Ovary (tissue), 9 donors: ENCODE results near the gene CUBN. TPM values are rescaled to one million over a fixed set of nuclear protein-coding genes. Genes with fewer than 3 reads are reported as not detected.

Source experiments
- DNase-seq, 5 donors: peaks; one replicate each; pipeline ENCODE4 v3.0.0-alpha.2; 2019 to 2020
- H3K27ac ChIP-seq, 2 donors: fragments of 200-600 bp; one replicate each; pipeline versions ENCODE4 v1.5.1 to v1.8.0; 2019 to 2022
- H3K27me3 ChIP-seq: fragments of 200-600 bp; one replicate; pipeline ENCODE4 v1.8.0; 2022
- H3K36me3 ChIP-seq: fragments of 200-600 bp; sonication (generic); one replicate; pipeline ENCODE4 v1.5.1; 2019
- H3K4me1 ChIP-seq: one replicate; pipeline ENCODE4 v1.8.1; 2013; ENCODE audit warnings: mild to moderate bottlenecking, moderate library complexity; ENCODE audit not compliant: insufficient read depth
- H3K4me3 ChIP-seq: fragments of 200-600 bp; sonication (generic); one replicate; pipeline ENCODE4 v1.5.1; 2017
- H3K9me3 ChIP-seq, 2 donors: fragments of 200-600 bp in 1 of 2; sonication (generic) in 1 of 2; one replicate each; pipeline versions ENCODE4 v1.5.1 to v1.8.1; 2013 to 2019; ENCODE audit warnings: mild to moderate bottlenecking in 1 of 2, moderate library complexity in 1 of 2
- CTCF ChIP-seq, 3 donors: fragments of 450-650 bp in 2 of 3; fragments of 200-600 bp in 1 of 3; IDR thresholded peaks; one replicate each; pipeline versions ENCODE4 v1.5.1 to v1.8.0; 2016 to 2022; ENCODE audit warnings: antibody characterized with exemption in 3 of 3, mild to moderate bottlenecking in 1 of 3
- EP300 ChIP-seq: sonication (generic); formaldehyde crosslinking; IDR thresholded peaks from one replicate; pipeline ENCODE4 v1.6.1; 2017; ENCODE audit warnings: antibody characterized with exemption
- POLR2A ChIP-seq: fragments of 450-650 bp; IDR thresholded peaks from one replicate; pipeline ENCODE4 v1.6.1; 2017; ENCODE audit warnings: antibody characterized with exemption, mild to moderate bottlenecking, moderate library complexity
- WGBS, 3 donors: extraction: QIAGEN DNeasy Blood & Tissue Kit in 1 of 3; methylation state at CpG; one replicate each; pipeline versions ENCODE4 v1.1.5 to v1.1.7; 2013 to 2017; 5-methylcytosine and 5-hydroxymethylcytosine counted together
- intact Hi-C, 4 donors: fragments of 100-400 bp; cut with DNase I; formaldehyde crosslinking; loops; one replicate each; pipeline versions ENCODE4 v1.11.0 to v1.15.1; 2022 to 2023
- polyA plus RNA-seq, 2 donors: library from polyadenylated mRNA; stranded (reverse); fragments of 200-250 nt in 1 of 2; fragments of 350-450 nt in 1 of 2; fragmentation: Illumina TruSeq in 1 of 2; extraction: RNeasy Lipid Tissue Mini Kit (QIAGEN cat#74804) in 1 of 2; gene quantifications; one replicate each; pipeline ENCODE4 v1.2.3, GENCODE V29; 2013 to 2014
- total RNA-seq, 7 donors: library from RNA; depleted of rRNA in 2 of 7; stranded (reverse); fragments of >200 nt in 2 of 7; fragmentation: NEBNext Ultra II Directional in 3 of 7; extraction: Animal tissue kit (Norgen Biotek cat#: 25700) in 3 of 7; gene quantifications; one replicate each; pipeline versions ENCODE4 v1.1.0 to v1.2.4, GENCODE V29; 2016 to 2023
- donor health status: DM: no; HTN: no; CAD: no; lungs with moderate emphysema.
- donor health status: DM: no; HTN: no; CAD: no.
- donor health status: Bipolar disorder and iron deficiency.
- donor health status: DM: yes; HTN: yes; CAD: no.
- donor health status: DM: no; HTN: no; CAD: no.
- donor health status: DM: yes; HTN: yes; CAD: no.

CUBN gene
- total and polyA plus RNA-seq, 9 donors, result 1.9 to 5.8 (median 4.0) TPM

DNA sequence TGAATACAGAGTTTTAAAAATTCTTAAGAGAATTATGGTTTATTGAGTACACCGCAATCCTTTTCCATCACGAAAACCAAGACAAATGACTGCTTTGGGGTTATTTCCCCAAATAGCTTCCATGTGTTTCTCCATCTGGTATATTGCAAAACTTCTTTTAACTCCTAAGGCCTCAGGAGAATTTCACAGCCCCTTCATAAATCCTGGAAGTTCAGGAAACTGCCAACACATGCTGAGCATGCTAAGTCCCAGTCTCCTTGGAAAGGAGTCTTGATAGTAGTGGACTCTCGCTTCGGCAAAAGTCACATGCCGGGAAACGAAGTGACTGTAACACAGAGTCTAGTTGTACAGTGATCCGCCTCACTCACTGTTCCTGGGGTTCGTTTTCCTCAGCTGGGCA lies 224.3 kb downstream of the CUBN start:
- TF ChIP-seq EP300 (no peak), CTCF (IDR thresholded peaks at IDR 0.05) (no peak), POLR2A (no peak)
- H3K27me3 ChIP-seq, result no peaks in the 10 kb centered on the region
- no peak overlapping the region for H3K4me3 ChIP-seq
- H3K4me1 ChIP-seq, result no peaks in the 10 kb centered on the region
- no peaks in the 10 kb centered on the region for H3K9me3 ChIP-seq
- no peak overlapping the region for H3K27ac ChIP-seq
- 84 to 97% (median 95%) methylated on average over 8 of the region's 8 CpGs for WGBS, 3 donors
- DNase-seq, result no peak
- intact Hi-C loops, result no loop called here
- H3K36me3 ChIP-seq, result no peaks in the 10 kb centered on the region

GRCh38 chr10:16904639-16905061 lies 225.0 kb downstream of the CUBN start:
- no peaks in the 10 kb centered on the region for H3K4me1 ChIP-seq
- TF ChIP-seq CTCF (IDR thresholded peaks at IDR 0.05), result no peak
- no peak for TF ChIP-seq EP300
- no peak for TF ChIP-seq POLR2A
- intact Hi-C loops, result no loop called here
- H3K9me3 ChIP-seq, result no peaks in the 10 kb centered on the region
- 53 to 59% (median 54%) methylated on average over 4 of the region's 4 CpGs for whole genome bisulfite sequencing, 3 donors
- no peak for DNase-seq
- no peaks in the 10 kb centered on the region for H3K36me3 ChIP-seq
- no peaks in the 10 kb centered on the region for H3K27me3 ChIP-seq
- H3K4me3 ChIP-seq, result no peak overlapping the region
- H3K27ac ChIP-seq, result no peak overlapping the region

- Histone ChIP-seq H3K9me3 (no peaks in the 10 kb centered on the region), H3K27me3 (no peaks in the 10 kb centered on the region), H3K4me3 (no peak overlapping the region), H3K27ac (no peak overlapping the region), H3K4me1 (no peaks in the 10 kb centered on the region), H3K36me3 (no peaks in the 10 kb centered on the region)
- no peak for DNase-seq
- TF ChIP-seq CTCF (IDR thresholded peaks at IDR 0.05) (no peak), EP300 (no peak), POLR2A (no peak)
- intact Hi-C loops, result no loop called here
These were observed 225.6 kb downstream of the CUBN start for GRCh38 chr10:16904049-16904448.

GRCh38 chr10:16902606-16903005 lies 227.0 kb downstream of the CUBN start:
- Histone ChIP-seq H3K4me1 (no peaks in the 10 kb centered on the region), H3K27me3 (no peaks in the 10 kb centered on the region), H3K4me3 (no peak overlapping the region), H3K9me3 (no peaks in the 10 kb centered on the region), H3K36me3 (no peaks in the 10 kb centered on the region), H3K27ac (no peak overlapping the region)
- intact Hi-C loops, result no loop called here
- TF ChIP-seq CTCF (IDR thresholded peaks at IDR 0.05) (no peak), EP300 (no peak), POLR2A (no peak)
- no peak for DNase-seq
- WGBS, 3 donors, result 90 to 95% (median 91%) methylated on average over 1 of the region's 1 CpG

DNA sequence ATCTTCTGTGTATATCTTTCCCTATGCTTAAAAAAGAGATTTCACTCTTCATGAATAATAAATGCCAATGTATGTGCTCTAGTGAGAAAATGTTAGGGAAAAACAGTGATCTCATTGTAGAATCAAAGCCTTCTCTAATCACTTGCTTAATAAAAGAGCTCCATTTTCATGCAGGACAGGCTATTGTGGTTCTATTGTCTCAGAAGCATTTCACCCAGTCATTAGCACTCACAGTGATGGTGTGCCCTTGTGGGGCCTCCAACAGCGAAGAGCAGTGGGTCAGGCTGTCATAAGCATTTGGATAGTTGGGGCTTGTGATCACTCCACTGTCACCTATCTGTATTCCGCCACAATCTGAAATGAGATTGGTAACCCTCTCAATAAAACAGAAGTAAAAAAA lies 228.5 kb downstream of the CUBN start:
- intact Hi-C loops, result no loop called here
- DNase-seq, result no peak
- Histone ChIP-seq H3K9me3 (no peaks in the 10 kb centered on the region), H3K36me3 (no peaks in the 10 kb centered on the region), H3K4me3 (no peak overlapping the region), H3K4me1 (no peaks in the 10 kb centered on the region), H3K27me3 (no peaks in the 10 kb centered on the region), H3K27ac (no peak overlapping the region)
- TF ChIP-seq EP300 (no peak), POLR2A (no peak), CTCF (IDR thresholded peaks at IDR 0.05) (no peak)
- 48 to 50% (median 50%) methylated on average over 2 of the region's 2 CpGs for WGBS, 3 donors
